Stomach (tissue), 4 donors: ENCODE data around the gene CCDC180.

Experiments used
- CTCF ChIP-seq, 7 experiments: fragments of 450-650 bp in 4 of 7; fragments of 200-600 bp in 3 of 7; sonication (generic) in 3 of 7; IDR thresholded peaks; one replicate each; pipeline ENCODE4 v1.5.1; 2016 to 2019; ENCODE audit warnings: antibody characterized with exemption in 7 of 7, control low read depth in 2 of 7, mild to moderate bottlenecking in 1 of 7
- POLR2AphosphoS5 ChIP-seq, 3 donors: sonication (generic); formaldehyde crosslinking; IDR thresholded peaks; one replicate each; pipeline ENCODE4 v1.6.1; 2016; ENCODE audit warnings: antibody characterized with exemption in 3 of 3

- TF ChIP-seq CTCF (IDR thresholded peaks at IDR 0.05): no peak
- no peak for TF ChIP-seq POLR2AphosphoS5 (IDR thresholded peaks at IDR 0.05)
Observed at GRCh38 chr9:97293207-97293721, 14.2 kb upstream of the CCDC180 start.
